K562 (cell line): Measurements from ENCODE around the gene CCDC160.

Source experiments
- BRCA1 ChIP-seq, 2 experiments: fragments of 450-650 bp in 1 of 2; sonication (generic) in 1 of 2; formaldehyde crosslinking in 1 of 2; IDR thresholded peaks; 2 replicates each; pipeline versions ENCODE4 v1.5.0 to v1.6.1; 2017 to 2020; ENCODE audit warnings: mild to moderate bottlenecking in 1 of 2, missing genetic modification reagents in 1 of 2
- CBX3 ChIP-seq, 2 experiments: IDR thresholded peaks; 1 replicate in 1 of 2; 2 replicates in 1 of 2; pipeline ENCODE4 v1.6.1; 2012; ENCODE audit warnings: inconsistent platforms in 2 of 2, low read length in 2 of 2, borderline replicate concordance in 1 of 2, control low read depth in 1 of 2
- CXXC5 ChIP-seq: fragments of 250-450 bp; sonication (Bioruptor Pico); IDR thresholded peaks from 2 replicates; pipeline ENCODE4 v1.8.0; 2022; ENCODE audit warnings: inconsistent platforms, mild to moderate bottlenecking, moderate library complexity
- KDM5B ChIP-seq: fragments of 200-600 bp; sonication (generic); IDR thresholded peaks from 2 replicates; pipeline ENCODE4 v1.6.1; 2012; ENCODE audit warnings: low read depth, mild to moderate bottlenecking, moderate library complexity, low read length, control low read depth, inconsistent platforms; ENCODE audit not compliant: insufficient replicate concordance
- MEF2A ChIP-seq: IDR thresholded peaks from 2 replicates; pipeline ENCODE4 v1.6.1; 2011; ENCODE audit warnings: low read depth, mild to moderate bottlenecking, low read length, moderate library complexity; ENCODE audit not compliant: control insufficient read depth
- NCOR1 ChIP-seq: fragments of 450-650 bp; IDR thresholded peaks from 2 replicates; pipeline ENCODE4 v1.6.1; 2016; ENCODE audit warnings: mild to moderate bottlenecking, moderate library complexity
- PCBP2 ChIP-seq: fragments of 200-400 bp; formaldehyde crosslinking; IDR thresholded peaks from 2 replicates; pipeline ENCODE4 v1.6.1; 2018; ENCODE audit warnings: low read length, low read depth, mild to moderate bottlenecking, moderate library complexity; ENCODE audit not compliant: poor library complexity, severe bottlenecking
- RB1 ChIP-seq: fragments of 450-650 bp; IDR thresholded peaks from 2 replicates; pipeline ENCODE4 v1.6.1; 2017; ENCODE audit warnings: low read depth, mild to moderate bottlenecking
- SMAD2 ChIP-seq: fragments of 150-350 bp; IDR thresholded peaks from 2 replicates; pipeline ENCODE4 v1.6.1; 2014; ENCODE audit warnings: low read depth, mild to moderate bottlenecking, low read length
- TF ChIP-seq, protein P1 (sequence below): sonication (generic); formaldehyde crosslinking; IDR thresholded peaks from 2 replicates; pipeline ENCODE4 v1.8.0; 2022; ENCODE audit warnings: mild to moderate bottlenecking, missing genetic modification reagents
- TF ChIP-seq, protein P2 (sequence below): sonication (generic); formaldehyde crosslinking; IDR thresholded peaks from 2 replicates; pipeline ENCODE4 v1.5.0; 2020; ENCODE audit warnings: missing genetic modification reagents
- TF ChIP-seq, protein P3 (sequence below), 2 experiments: fragments of 450-650 bp in 1 of 2; sonication (generic) in 1 of 2; formaldehyde crosslinking in 1 of 2; IDR thresholded peaks; 2 replicates each; pipeline versions ENCODE4 v1.7.1 to v1.9.0; 2016 to 2022; ENCODE audit warnings: inconsistent platforms in 1 of 2, mild to moderate bottlenecking in 1 of 2, missing genetic modification reagents in 1 of 2

DNA sequence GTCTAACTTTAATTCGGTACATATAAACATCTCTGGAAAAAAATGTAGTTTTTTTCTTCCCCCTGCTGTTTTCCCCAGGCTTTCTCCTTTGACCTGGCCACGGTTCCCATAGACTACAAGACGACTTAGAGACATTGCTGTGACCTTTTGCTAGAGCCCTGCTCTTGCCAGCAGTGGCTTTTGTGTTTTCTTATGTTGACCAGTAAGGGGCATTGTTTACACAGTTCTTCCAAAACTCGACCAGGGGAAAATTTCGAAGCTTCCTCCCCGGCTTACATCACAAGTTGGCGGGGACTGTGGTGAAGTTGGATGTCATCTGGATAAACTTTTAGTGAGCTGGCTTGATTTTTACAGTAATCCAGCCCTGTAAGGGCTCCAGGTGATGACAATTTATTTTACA, 9.3 kb downstream of the CCDC160 start:
- TF ChIP-seq, protein P1, sequence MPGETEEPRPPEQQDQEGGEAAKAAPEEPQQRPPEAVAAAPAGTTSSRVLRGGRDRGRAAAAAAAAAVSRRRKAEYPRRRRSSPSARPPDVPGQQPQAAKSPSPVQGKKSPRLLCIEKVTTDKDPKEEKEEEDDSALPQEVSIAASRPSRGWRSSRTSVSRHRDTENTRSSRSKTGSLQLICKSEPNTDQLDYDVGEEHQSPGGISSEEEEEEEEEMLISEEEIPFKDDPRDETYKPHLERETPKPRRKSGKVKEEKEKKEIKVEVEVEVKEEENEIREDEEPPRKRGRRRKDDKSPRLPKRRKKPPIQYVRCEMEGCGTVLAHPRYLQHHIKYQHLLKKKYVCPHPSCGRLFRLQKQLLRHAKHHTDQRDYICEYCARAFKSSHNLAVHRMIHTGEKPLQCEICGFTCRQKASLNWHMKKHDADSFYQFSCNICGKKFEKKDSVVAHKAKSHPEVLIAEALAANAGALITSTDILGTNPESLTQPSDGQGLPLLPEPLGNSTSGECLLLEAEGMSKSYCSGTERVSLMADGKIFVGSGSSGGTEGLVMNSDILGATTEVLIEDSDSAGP (CRISPR knock-in tag): no peak
- TF ChIP-seq, protein P2, sequence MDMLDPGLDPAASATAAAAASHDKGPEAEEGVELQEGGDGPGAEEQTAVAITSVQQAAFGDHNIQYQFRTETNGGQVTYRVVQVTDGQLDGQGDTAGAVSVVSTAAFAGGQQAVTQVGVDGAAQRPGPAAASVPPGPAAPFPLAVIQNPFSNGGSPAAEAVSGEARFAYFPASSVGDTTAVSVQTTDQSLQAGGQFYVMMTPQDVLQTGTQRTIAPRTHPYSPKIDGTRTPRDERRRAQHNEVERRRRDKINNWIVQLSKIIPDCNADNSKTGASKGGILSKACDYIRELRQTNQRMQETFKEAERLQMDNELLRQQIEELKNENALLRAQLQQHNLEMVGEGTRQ (CRISPR knock-in tag): no peak
- TF ChIP-seq MEF2A (no peak), RB1 (no peak), KDM5B (no peak), PCBP2 (no peak), SMAD2 (no peak), BRCA1 (IDR thresholded peaks at IDR 0.05) (no peak), BRCA1 (CRISPR knock-in tag; IDR thresholded peaks at IDR 0.05) (no peak), CBX3 (IDR thresholded peaks at IDR 0.05; ENCODE audit: borderline replicate concordance in 1 of 2, low read length in 2 of 2) (no peak), CXXC5 (CRISPR knock-in tag) (no peak), NCOR1 (no peak)
- TF ChIP-seq, protein P3, sequence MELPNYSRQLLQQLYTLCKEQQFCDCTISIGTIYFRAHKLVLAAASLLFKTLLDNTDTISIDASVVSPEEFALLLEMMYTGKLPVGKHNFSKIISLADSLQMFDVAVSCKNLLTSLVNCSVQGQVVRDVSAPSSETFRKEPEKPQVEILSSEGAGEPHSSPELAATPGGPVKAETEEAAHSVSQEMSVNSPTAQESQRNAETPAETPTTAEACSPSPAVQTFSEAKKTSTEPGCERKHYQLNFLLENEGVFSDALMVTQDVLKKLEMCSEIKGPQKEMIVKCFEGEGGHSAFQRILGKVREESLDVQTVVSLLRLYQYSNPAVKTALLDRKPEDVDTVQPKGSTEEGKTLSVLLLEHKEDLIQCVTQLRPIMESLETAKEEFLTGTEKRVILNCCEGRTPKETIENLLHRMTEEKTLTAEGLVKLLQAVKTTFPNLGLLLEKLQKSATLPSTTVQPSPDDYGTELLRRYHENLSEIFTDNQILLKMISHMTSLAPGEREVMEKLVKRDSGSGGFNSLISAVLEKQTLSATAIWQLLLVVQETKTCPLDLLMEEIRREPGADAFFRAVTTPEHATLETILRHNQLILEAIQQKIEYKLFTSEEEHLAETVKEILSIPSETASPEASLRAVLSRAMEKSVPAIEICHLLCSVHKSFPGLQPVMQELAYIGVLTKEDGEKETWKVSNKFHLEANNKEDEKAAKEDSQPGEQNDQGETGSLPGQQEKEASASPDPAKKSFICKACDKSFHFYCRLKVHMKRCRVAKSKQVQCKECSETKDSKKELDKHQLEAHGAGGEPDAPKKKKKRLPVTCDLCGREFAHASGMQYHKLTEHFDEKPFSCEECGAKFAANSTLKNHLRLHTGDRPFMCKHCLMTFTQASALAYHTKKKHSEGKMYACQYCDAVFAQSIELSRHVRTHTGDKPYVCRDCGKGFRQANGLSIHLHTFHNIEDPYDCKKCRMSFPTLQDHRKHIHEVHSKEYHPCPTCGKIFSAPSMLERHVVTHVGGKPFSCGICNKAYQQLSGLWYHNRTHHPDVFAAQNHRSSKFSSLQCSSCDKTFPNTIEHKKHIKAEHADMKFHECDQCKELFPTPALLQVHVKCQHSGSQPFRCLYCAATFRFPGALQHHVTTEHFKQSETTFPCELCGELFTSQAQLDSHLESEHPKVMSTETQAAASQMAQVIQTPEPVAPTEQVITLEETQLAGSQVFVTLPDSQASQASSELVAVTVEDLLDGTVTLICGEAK (IDR thresholded peaks at IDR 0.05): no peak
- TF ChIP-seq, protein P3 (CRISPR knock-in tag; IDR thresholded peaks at IDR 0.05): no peak
